HepG2 (cell line): ENCODE measurements around the gene KISS1R.

ENCODE experiments used
- ETV5 ChIP-seq: IDR thresholded peaks from 2 replicates; pipeline ENCODE4 v1.6.1; 2018; ENCODE audit warnings: missing biosample characterization, missing genetic modification reagents, inconsistent platforms, borderline replicate concordance
- GATA4 ChIP-seq: sonication (generic); IDR thresholded peaks from 2 replicates; pipeline ENCODE4 v1.6.1; 2016; ENCODE audit warnings: antibody characterized with exemption, low read depth, borderline replicate concordance
- IRF2 ChIP-seq: IDR thresholded peaks from 2 replicates; pipeline ENCODE4 v1.6.1; 2018; ENCODE audit warnings: missing genetic modification reagents, missing compliant biosample characterization
- KDM1A ChIP-seq: IDR thresholded peaks from 2 replicates; pipeline ENCODE4 v1.6.1; 2016; ENCODE audit warnings: missing compliant biosample characterization
- MXI1 ChIP-seq: IDR thresholded peaks from 3 replicates; pipeline ENCODE4 v1.6.1; 2012; ENCODE audit warnings: low read depth, low read length, inconsistent platforms, borderline replicate concordance
- MYC ChIP-seq: sonication (generic); formaldehyde crosslinking; IDR thresholded peaks from 2 replicates; pipeline ENCODE4 v1.9.0; 2021; ENCODE audit warnings: missing genetic modification reagents, borderline replicate concordance
- SP1 ChIP-seq, 2 experiments: fragments of 450-650 bp in 1 of 2; sonication (generic) in 1 of 2; formaldehyde crosslinking in 1 of 2; IDR thresholded peaks; 2 replicates each; pipeline versions ENCODE4 v1.4.0 to v1.6.1; 2016 to 2020; ENCODE audit warnings: missing genetic modification reagents in 1 of 2
- ZFP36 ChIP-seq: fragments of 150-350 bp; IDR thresholded peaks from 2 replicates; pipeline ENCODE4 v1.6.1; 2018; ENCODE audit warnings: borderline replicate concordance, low read length, low read depth; ENCODE audit not compliant: partially characterized antibody
- ZNF678 ChIP-seq: sonication (generic); formaldehyde crosslinking; IDR thresholded peaks from 2 replicates; pipeline ENCODE4 v1.4.0; 2020; ENCODE audit warnings: mild to moderate bottlenecking, missing genetic modification reagents
- ZZZ3 ChIP-seq: sonication (generic); formaldehyde crosslinking; IDR thresholded peaks from 2 replicates; pipeline ENCODE4 v1.4.0; 2020; ENCODE audit warnings: missing genetic modification reagents, mild to moderate bottlenecking, borderline replicate concordance
- TF ChIP-seq, protein P1 (sequence below): sonication (generic); formaldehyde crosslinking; IDR thresholded peaks from 2 replicates; pipeline ENCODE4 v1.4.0; 2020; ENCODE audit warnings: missing genetic modification reagents
- TF ChIP-seq, protein P2 (sequence below): sonication (generic); formaldehyde crosslinking; IDR thresholded peaks from 2 replicates; pipeline ENCODE4 v1.4.0; 2020; ENCODE audit warnings: missing genetic modification reagents, mild to moderate bottlenecking, borderline replicate concordance
- TF ChIP-seq, protein P3 (sequence below): sonication (generic); formaldehyde crosslinking; IDR thresholded peaks from 2 replicates; pipeline ENCODE4 v1.9.0; 2022; ENCODE audit warnings: missing genetic modification reagents, mild to moderate bottlenecking, borderline replicate concordance

DNA sequence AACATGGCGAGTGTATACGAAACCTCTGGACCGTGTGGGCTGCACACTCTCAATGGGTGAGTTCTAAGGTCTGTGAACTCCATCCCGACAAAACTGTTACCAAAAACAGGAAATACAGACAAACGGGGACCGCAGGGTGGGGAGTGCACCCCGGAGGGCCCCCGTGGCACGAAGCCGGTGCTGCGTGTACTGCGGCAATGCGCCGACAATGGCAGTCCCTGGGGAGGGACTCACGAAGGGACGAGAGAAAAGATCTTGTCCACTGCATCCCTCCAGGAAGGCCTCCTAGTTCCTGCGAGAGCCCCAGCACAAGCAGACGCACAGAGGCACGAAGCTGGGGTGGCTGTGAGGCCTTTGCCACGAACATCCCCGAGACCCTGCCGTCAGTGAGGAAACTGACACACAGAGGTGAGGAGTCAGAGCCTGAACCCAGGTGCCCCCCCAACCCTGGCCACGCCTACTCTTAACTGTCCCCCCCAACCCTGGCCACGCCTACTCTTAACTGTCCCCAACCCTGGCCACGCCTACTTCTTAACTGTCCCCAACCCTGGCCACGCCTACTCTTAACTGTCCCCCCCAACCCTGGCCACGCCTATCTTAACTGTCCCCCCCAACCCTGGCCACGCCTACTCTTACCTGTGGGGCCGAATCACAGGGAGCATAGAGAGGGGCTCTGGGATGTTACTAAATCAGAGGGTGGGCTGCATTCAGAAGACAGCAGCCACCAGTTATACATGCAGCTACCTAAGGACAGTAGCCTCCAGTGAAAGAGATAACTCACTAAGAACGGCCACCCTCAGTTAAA lies 28.4 kb upstream of the KISS1R start:
- TF ChIP-seq MXI1 (no peak), ZZZ3 (CRISPR knock-in tag) (no peak), SP1 (IDR thresholded peaks at IDR 0.05) (no peak), SP1 (CRISPR knock-in tag; IDR thresholded peaks at IDR 0.05) (no peak), ETV5 (CRISPR knock-in tag) (no peak), ZNF678 (CRISPR knock-in tag) (no peak), ZFP36 (no peak), GATA4 (no peak), IRF2 (CRISPR knock-in tag) (no peak), KDM1A (CRISPR knock-in tag) (no peak), MYC (CRISPR knock-in tag) (no peak)
- TF ChIP-seq, protein P1, sequence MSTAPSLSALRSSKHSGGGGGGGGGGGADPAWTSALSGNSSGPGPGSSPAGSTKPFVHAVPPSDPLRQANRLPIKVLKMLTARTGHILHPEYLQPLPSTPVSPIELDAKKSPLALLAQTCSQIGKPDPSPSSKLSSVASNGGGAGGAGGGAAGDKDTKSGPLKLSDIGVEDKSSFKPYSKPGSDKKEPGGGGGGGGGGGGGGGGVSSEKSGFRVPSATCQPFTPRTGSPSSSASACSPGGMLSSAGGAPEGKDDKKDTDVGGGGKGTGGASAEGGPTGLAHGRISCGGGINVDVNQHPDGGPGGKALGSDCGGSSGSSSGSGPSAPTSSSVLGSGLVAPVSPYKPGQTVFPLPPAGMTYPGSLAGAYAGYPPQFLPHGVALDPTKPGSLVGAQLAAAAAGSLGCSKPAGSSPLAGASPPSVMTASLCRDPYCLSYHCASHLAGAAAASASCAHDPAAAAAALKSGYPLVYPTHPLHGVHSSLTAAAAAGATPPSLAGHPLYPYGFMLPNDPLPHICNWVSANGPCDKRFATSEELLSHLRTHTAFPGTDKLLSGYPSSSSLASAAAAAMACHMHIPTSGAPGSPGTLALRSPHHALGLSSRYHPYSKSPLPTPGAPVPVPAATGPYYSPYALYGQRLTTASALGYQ (CRISPR knock-in tag): no peak
- TF ChIP-seq, protein P2, sequence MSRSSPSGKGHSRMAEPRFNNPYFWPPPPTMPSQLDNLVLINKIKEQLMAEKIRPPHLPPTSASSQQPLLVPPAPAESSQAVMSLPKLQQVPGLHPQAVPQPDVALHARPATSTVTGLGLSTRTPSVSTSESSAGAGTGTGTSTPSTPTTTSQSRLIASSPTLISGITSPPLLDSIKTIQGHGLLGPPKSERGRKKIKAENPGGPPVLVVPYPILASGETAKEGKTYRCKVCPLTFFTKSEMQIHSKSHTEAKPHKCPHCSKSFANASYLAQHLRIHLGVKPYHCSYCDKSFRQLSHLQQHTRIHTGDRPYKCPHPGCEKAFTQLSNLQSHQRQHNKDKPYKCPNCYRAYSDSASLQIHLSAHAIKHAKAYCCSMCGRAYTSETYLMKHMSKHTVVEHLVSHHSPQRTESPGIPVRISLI: no peak
- TF ChIP-seq, protein P3, sequence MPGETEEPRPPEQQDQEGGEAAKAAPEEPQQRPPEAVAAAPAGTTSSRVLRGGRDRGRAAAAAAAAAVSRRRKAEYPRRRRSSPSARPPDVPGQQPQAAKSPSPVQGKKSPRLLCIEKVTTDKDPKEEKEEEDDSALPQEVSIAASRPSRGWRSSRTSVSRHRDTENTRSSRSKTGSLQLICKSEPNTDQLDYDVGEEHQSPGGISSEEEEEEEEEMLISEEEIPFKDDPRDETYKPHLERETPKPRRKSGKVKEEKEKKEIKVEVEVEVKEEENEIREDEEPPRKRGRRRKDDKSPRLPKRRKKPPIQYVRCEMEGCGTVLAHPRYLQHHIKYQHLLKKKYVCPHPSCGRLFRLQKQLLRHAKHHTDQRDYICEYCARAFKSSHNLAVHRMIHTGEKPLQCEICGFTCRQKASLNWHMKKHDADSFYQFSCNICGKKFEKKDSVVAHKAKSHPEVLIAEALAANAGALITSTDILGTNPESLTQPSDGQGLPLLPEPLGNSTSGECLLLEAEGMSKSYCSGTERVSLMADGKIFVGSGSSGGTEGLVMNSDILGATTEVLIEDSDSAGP (CRISPR knock-in tag): no peak
